ENCODE measurements around the gene THBS3. TPM values are rescaled to one million over a fixed set of nuclear protein-coding genes. Genes with fewer than 3 reads are reported as not detected.

The THBS3 gene
- total and polyA plus RNA-seq, 9 of the 15 experiments (the other 6 are each of a cell fraction or from before 2014, with no cell fraction given), result 0.59 to 8.3 (median 3.2) TPM

DNA sequence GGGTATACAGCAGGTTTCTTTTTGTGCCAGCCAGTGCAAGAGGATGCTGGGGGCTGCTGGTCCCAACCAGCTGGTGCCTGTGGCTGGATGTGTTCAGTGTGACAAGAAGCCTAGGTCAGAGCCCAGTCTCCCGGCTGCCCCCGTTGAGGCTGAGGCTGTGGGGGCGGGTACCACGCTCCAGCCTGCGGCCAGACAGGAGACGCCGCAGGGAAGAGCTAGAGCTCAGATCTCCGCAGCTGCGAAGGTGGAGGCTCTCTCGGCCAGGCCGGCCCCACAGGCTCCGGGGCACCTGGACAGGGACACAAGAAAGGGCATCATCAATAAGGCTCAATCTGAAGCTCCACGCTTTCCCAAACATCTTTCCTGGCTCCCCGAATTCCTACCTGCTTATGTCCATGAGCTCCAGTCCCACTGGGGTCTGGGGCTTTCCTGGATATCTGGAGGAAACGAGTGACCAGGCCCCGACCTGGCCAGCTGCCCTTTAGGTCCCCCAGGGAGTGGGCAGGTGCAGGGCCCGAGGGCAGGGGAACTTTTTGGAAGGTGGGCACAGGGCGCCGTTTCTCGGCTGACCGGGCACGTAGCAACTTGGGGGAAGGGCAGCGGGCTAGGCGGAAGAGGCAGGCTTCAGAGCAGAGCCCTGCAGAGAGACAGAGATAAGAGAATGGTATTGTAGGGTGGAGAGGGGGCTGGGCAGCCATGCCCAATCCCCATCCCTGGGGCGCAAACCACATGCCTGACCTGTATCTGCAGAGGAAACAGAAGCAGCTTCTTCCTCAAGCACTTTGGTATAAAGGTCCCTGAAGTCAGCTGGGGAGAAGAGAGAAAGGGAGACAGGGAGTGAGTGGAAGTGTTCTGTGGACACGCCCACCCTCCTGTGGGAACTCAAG, 40.2 kb upstream of the THBS3 start:
- in situ Hi-C loops (cut with MboI), result no loop called here
- H3K27me3 ChIP-seq (ENCODE audit: control insufficient read depth in 2 of 2, insufficient read depth in 2 of 2, low read length in 2 of 2), result no peaks in the 10 kb centered on the region
- H3K4me1 ChIP-seq (replicated peaks in 1 of 2; ENCODE audit: control insufficient read depth in 2 of 2, insufficient read depth in 2 of 2, low read length in 2 of 2), result peaks cover 14 to 41% of the 10 kb centered on the region in 2 experiments; a peak in 4 of 5 replicates
- no peak overlapping the region for H3K4me2 ChIP-seq (ENCODE audit: insufficient read depth, low read length)
- no peak overlapping the region for H2AFZ ChIP-seq (ENCODE audit: low read depth, low read length)
- CTCF ChIA-PET (ENCODE audit: low intra/inter-chr PET ratio), result no interaction called here
- H4K20me1 ChIP-seq (replicated peaks; ENCODE audit: control insufficient read depth, insufficient read depth, low read length), result no peaks in the 10 kb centered on the region
- 0 out of 4 replicates have a peak overlapping the region, but pooled peaks of 1 of the 2 experiments have one; percentile 12 for H3K9ac ChIP-seq (ENCODE audit: insufficient read depth in 1 of 2, low read depth in 2 of 2, low read length in 2 of 2)
- 85% methylated on average over 18 of the region's 26 CpGs for WGBS (ENCODE audit: insufficient coverage, low coverage, missing lambda C conversion rate)
- BruUV-seq (replicated peaks), result no TSS peak
- intact Hi-C loops (cut with micrococcal nuclease), result no loop called here
- FAIRE-seq, result no peak
- no peak overlapping the region for H3K4me3 ChIP-seq
- H3K9me3 ChIP-seq (replicated peaks; ENCODE audit: control insufficient read depth, insufficient read depth, low read depth, low read length), result no peaks in the 10 kb centered on the region
- H3K79me2 ChIP-seq (ENCODE audit: control insufficient read depth, insufficient read depth, low read length), result peaks cover 12% of the 10 kb centered on the region; the same call in 2 of the 3 replicates
- POLR2A ChIA-PET, result interaction anchor here (0.6 to 1.3 kb wide), 6 partner anchors 13 to 275 kb away, joined by 3 to 7 read pairs (median 4); partner anchors contain the start of genes CLK2 and HCN3
- DNase-seq (ENCODE audit: extremely low read depth in 1 of 4, low spot score in 3 of 4), result no peak
- H3K36me3 ChIP-seq (ENCODE audit: control insufficient read depth, insufficient read depth, low read length), result peaks cover 25% of the 10 kb centered on the region; the same call in 2 of the 3 replicates
- no peaks in the 10 kb centered on the region for H3K9me1 ChIP-seq (ENCODE audit: control insufficient read depth, insufficient read depth, low read length)
- ATAC-seq, result no peak
- no peak overlapping the region for H3K27ac ChIP-seq (ENCODE audit: extremely low read depth, low read depth, low read length)
- TF ChIP-seq FUS (optimal IDR thresholded peaks at IDR 0.05; ENCODE audit: low read depth, low read length) (no peak), KLF10 (CRISPR knock-in tag; IDR thresholded peaks at IDR 0.05) (no peak), MIER1 (IDR thresholded peaks at IDR 0.05; ENCODE audit: low read depth) (no peak), RAD21 (CRISPR knock-in tag; conservative IDR thresholded peaks at IDR 0.05 in 1 of 2, IDR thresholded peaks at IDR 0.05 in 1 of 2) (no peak), PREB (CRISPR knock-in tag; IDR thresholded peaks at IDR 0.05) (no peak), TBP (optimal IDR thresholded peaks at IDR 0.05; ENCODE audit: low read depth, low read length) (no peak), DEAF1 (CRISPR knock-in tag; IDR thresholded peaks at IDR 0.05) (no peak), ZNF695 (CRISPR knock-in tag; IDR thresholded peaks at IDR 0.05) (no peak), TEAD2 (tag; IDR thresholded peaks at IDR 0.05) (no peak), ZNF165 (CRISPR knock-in tag; IDR thresholded peaks at IDR 0.05; ENCODE audit: borderline replicate concordance) (no peak), IRF2 (CRISPR knock-in tag; IDR thresholded peaks at IDR 0.05) (no peak)
- TF ChIP-seq, protein P1, sequence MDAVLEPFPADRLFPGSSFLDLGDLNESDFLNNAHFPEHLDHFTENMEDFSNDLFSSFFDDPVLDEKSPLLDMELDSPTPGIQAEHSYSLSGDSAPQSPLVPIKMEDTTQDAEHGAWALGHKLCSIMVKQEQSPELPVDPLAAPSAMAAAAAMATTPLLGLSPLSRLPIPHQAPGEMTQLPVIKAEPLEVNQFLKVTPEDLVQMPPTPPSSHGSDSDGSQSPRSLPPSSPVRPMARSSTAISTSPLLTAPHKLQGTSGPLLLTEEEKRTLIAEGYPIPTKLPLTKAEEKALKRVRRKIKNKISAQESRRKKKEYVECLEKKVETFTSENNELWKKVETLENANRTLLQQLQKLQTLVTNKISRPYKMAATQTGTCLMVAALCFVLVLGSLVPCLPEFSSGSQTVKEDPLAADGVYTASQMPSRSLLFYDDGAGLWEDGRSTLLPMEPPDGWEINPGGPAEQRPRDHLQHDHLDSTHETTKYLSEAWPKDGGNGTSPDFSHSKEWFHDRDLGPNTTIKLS (IDR thresholded peaks at IDR 0.05; ENCODE audit: borderline replicate concordance, low read depth), result no peak
